Activated effector memory CD4-positive, alpha-beta T cell treated with anti-CD3 and anti-CD28 coated beads, Interleukin-2, amount 50 U/mL, for 16 hours (primary cell): ENCODE measurements around the gene FBXL13.
"Not testable (repeated sequence)": the region's sequence is repeated elsewhere in the genome, so short reads cannot be mapped to it uniquely, and the experiment has no call there.

ENCODE experiments used
- DNase-seq: peaks from one replicate; pipeline ENCODE4 v3.0.0-alpha.2; 2020

The FBXL13 gene

GRCh38 chr7:102841290-102841689, 233.3 kb downstream of the FBXL13 start:
- DNase-seq, result no peak

GRCh38 chr7:102840404-102840803, 234.2 kb downstream of the FBXL13 start:
- no peak for DNase-seq

GRCh38 chr7:102838572-102839101, 236.0 kb downstream of the FBXL13 start:
- DNase-seq, result not testable (repeated sequence)

GRCh38 chr7:102837802-102838201, 236.8 kb downstream of the FBXL13 start:
- DNase-seq, result no peak

- DNase-seq, result no peak
Observed at GRCh38 chr7:102836977-102837376, 237.6 kb downstream of the FBXL13 start.

- DNase-seq, result no peak
Observed at GRCh38 chr7:102836191-102836919, 238.2 kb downstream of the FBXL13 start.

GRCh38 chr7:102834999-102835398, 239.6 kb downstream of the FBXL13 start:
- no peak for DNase-seq

GRCh38 chr7:102834466-102834865, 240.1 kb downstream of the FBXL13 start:
- DNase-seq, result no peak

GRCh38 chr7:102833343-102833742, 241.3 kb downstream of the FBXL13 start:
- DNase-seq, result no peak

GRCh38 chr7:102832674-102833073, 241.9 kb downstream of the FBXL13 start:
- no peak for DNase-seq

- DNase-seq, result no peak
Observed at GRCh38 chr7:102830197-102830596, 244.4 kb downstream of the FBXL13 start.

- no peak for DNase-seq
Observed at GRCh38 chr7:102829075-102829474, 245.5 kb downstream of the FBXL13 start.

GRCh38 chr7:102828286-102828685, 246.3 kb downstream of the FBXL13 start:
- no peak for DNase-seq

GRCh38 chr7:102823390-102824119, 251.0 kb downstream of the FBXL13 start:
- DNase-seq, result no peak

- no peak for DNase-seq
Observed at GRCh38 chr7:102821994-102822747, 252.4 kb downstream of the FBXL13 start.

- no peak for DNase-seq
Observed at GRCh38 chr7:102819151-102819550, 255.4 kb downstream of the FBXL13 start.

GRCh38 chr7:102817616-102818573, 256.7 kb downstream of the FBXL13 start:
- no peak for DNase-seq

GRCh38 chr7:102814025-102814471, 260.5 kb downstream of the FBXL13 start:
- DNase-seq, result no peak

GRCh38 chr7:102813191-102814024, 261.2 kb downstream of the FBXL13 start:
- no peak for DNase-seq

- no peak for DNase-seq
Observed at GRCh38 chr7:102811942-102812678, 262.5 kb downstream of the FBXL13 start.
